Measurements from ENCODE around the gene ARL9.
A peak's percentile ranks its signal among the peaks of the same experiment; 100 is the strongest.
"Not testable (repeated sequence)": the region's sequence is repeated elsewhere in the genome, so short reads cannot be mapped to it uniquely, and the experiment has no call there.

ARL9 gene

GRCh38 chr4:56505269-56506130 is at the start of gene ARL9:
TSS of gene ARL9 (plus strand) at chr4:56505791. CDS start at chr4:56505863, 72 bp downstream.
- Mint-ChIP-seq H3K27me3 (peaks cover 11% of the 10 kb centered on the region), H3K4me1 (peaks cover 15% of the 10 kb centered on the region), H3K36me3 (ENCODE audit: low read depth) (peaks cover 7% of the 10 kb centered on the region), H3K4me3 (peak within 1 kb of the TSS; percentile 80), H3K9me3 (no peaks in the 10 kb centered on the region), H3K27ac (peak within 1 kb of the TSS; percentile 87)
- ATAC-seq (peak; percentile 87), DNase-seq (peak; percentile 57)

- Mint-ChIP-seq H3K9me3 (no peaks in the 10 kb centered on the region), H3K27me3 (no peaks in the 10 kb centered on the region), H3K4me1 (peaks cover 15% of the 10 kb centered on the region), H3K36me3 (ENCODE audit: low read depth) (peaks cover 75% of the 10 kb centered on the region), H3K27ac (peak overlapping the region; percentile 59), H3K4me3 (no peak overlapping the region)
- DNase-seq (no peak), ATAC-seq (no peak)
Observed at GRCh38 chr4:56460085-56460484, 45.5 kb upstream of the ARL9 start.

GRCh38 chr4:56462157-56462556 is 43.4 kb upstream of the ARL9 start:
- H3K4me3 Mint-ChIP-seq = no peak overlapping the region
- H3K9me3 Mint-ChIP-seq = no peaks in the 10 kb centered on the region
- ATAC-seq = no peak
- no peaks in the 10 kb centered on the region for H3K27me3 Mint-ChIP-seq
- H3K27ac Mint-ChIP-seq = no peak overlapping the region
- no peak for DNase-seq
- peaks cover 31% of the 10 kb centered on the region for H3K4me1 Mint-ChIP-seq
- peaks cover 66% of the 10 kb centered on the region for H3K36me3 Mint-ChIP-seq (ENCODE audit: low read depth)

- peaks cover 65% of the 10 kb centered on the region for H3K36me3 Mint-ChIP-seq (ENCODE audit: low read depth)
- H3K4me3 Mint-ChIP-seq = no peak overlapping the region
- peaks cover 40% of the 10 kb centered on the region for H3K4me1 Mint-ChIP-seq
- DNase-seq (no peak), ATAC-seq (no peak)
- no peak overlapping the region for H3K27ac Mint-ChIP-seq
- H3K27me3 Mint-ChIP-seq = no peaks in the 10 kb centered on the region
- H3K9me3 Mint-ChIP-seq = no peaks in the 10 kb centered on the region
Observed at GRCh38 chr4:56463711-56464110, 41.9 kb upstream of the ARL9 start.

GRCh38 chr4:56464581-56464980 is 41.0 kb upstream of the ARL9 start:
- Mint-ChIP-seq H3K36me3 (ENCODE audit: low read depth) (peaks cover 59% of the 10 kb centered on the region), H3K27ac (peak overlapping the region; percentile 12), H3K27me3 (no peaks in the 10 kb centered on the region), H3K4me3 (no peak overlapping the region), H3K4me1 (peaks cover 49% of the 10 kb centered on the region), H3K9me3 (no peaks in the 10 kb centered on the region)
- no peak for ATAC-seq
- DNase-seq = no peak

GRCh38 chr4:56465599-56466295 is 39.8 kb upstream of the ARL9 start:
- Mint-ChIP-seq H3K27ac (peak overlapping the region; percentile 100), H3K4me1 (peaks cover 57% of the 10 kb centered on the region), H3K9me3 (no peaks in the 10 kb centered on the region), H3K4me3 (peak overlapping the region; percentile 100), H3K27me3 (no peaks in the 10 kb centered on the region), H3K36me3 (ENCODE audit: low read depth) (peaks cover 59% of the 10 kb centered on the region)
- ATAC-seq = no peak
- no peak for DNase-seq

- H3K27me3 Mint-ChIP-seq, H3K9me3 Mint-ChIP-seq: not testable (repeated sequence)
- Mint-ChIP-seq H3K27ac (peak overlapping the region; percentile 100), H3K4me1 (peaks cover 57% of the 10 kb centered on the region), H3K4me3 (peak overlapping the region; percentile 100), H3K36me3 (ENCODE audit: low read depth) (peaks cover 59% of the 10 kb centered on the region)
- DNase-seq (peak; percentile 22), ATAC-seq (peak; percentile 69)
Observed at GRCh38 chr4:56466296-56466761, 39.3 kb upstream of the ARL9 start.

GRCh38 chr4:56466910-56467283 is 38.7 kb upstream of the ARL9 start:
- ATAC-seq = no peak
- peak overlapping the region; percentile 100 for H3K27ac Mint-ChIP-seq
- peaks cover 57% of the 10 kb centered on the region for H3K4me1 Mint-ChIP-seq

GRCh38 chr4:56467284-56468096 is 38.1 kb upstream of the ARL9 start, which contains the start of gene SRP72:
TSS of gene SRP72 (plus strand) at chr4:56467617. CDS start at chr4:56467636, 19 bp downstream.
- H3K27me3 Mint-ChIP-seq = no peaks in the 10 kb centered on the region
- DNase-seq (peak; percentile 88), ATAC-seq (peak; percentile 87)
- H3K27ac Mint-ChIP-seq = peak within 1 kb of the TSS; percentile 100
- H3K36me3 Mint-ChIP-seq (ENCODE audit: low read depth) = peaks cover 58% of the 10 kb centered on the region
- peak within 1 kb of the TSS; percentile 100 for H3K4me3 Mint-ChIP-seq
- H3K9me3 Mint-ChIP-seq = no peaks in the 10 kb centered on the region
- H3K4me1 Mint-ChIP-seq = peaks cover 52% of the 10 kb centered on the region

More at GRCh38 chr4:56466910-56467283, 38.7 kb upstream of the ARL9 start:
- H3K36me3 Mint-ChIP-seq (ENCODE audit: low read depth) = peaks cover 59% of the 10 kb centered on the region
- H3K27me3 Mint-ChIP-seq = no peaks in the 10 kb centered on the region
- H3K9me3 Mint-ChIP-seq = no peaks in the 10 kb centered on the region
- no peak for DNase-seq
- H3K4me3 Mint-ChIP-seq = peak overlapping the region; percentile 100

- ATAC-seq (peak; percentile 58), DNase-seq (peak; percentile 29)
- peak overlapping the region; percentile 100 for H3K27ac Mint-ChIP-seq
- H3K4me3 Mint-ChIP-seq = peak overlapping the region; percentile 100
- no peaks in the 10 kb centered on the region for H3K27me3 Mint-ChIP-seq
- H3K9me3 Mint-ChIP-seq = no peaks in the 10 kb centered on the region
- H3K36me3 Mint-ChIP-seq (ENCODE audit: low read depth) = peaks cover 60% of the 10 kb centered on the region
- peaks cover 52% of the 10 kb centered on the region for H3K4me1 Mint-ChIP-seq
Observed at GRCh38 chr4:56468097-56468422, 37.5 kb upstream of the ARL9 start.

GRCh38 chr4:56469489-56470210 is 35.9 kb upstream of the ARL9 start:
- Mint-ChIP-seq H3K4me1 (peaks cover 45% of the 10 kb centered on the region), H3K36me3 (ENCODE audit: low read depth) (peaks cover 63% of the 10 kb centered on the region), H3K4me3 (peak overlapping the region; percentile 100), H3K9me3 (no peaks in the 10 kb centered on the region), H3K27ac (peak overlapping the region; percentile 23), H3K27me3 (no peaks in the 10 kb centered on the region)
- DNase-seq (no peak), ATAC-seq (no peak)

- peaks cover 75% of the 10 kb centered on the region for H3K36me3 Mint-ChIP-seq (ENCODE audit: low read depth)
- H3K9me3 Mint-ChIP-seq = no peaks in the 10 kb centered on the region
- DNase-seq = no peak
- H3K27me3 Mint-ChIP-seq = no peaks in the 10 kb centered on the region
- no peak for ATAC-seq
- H3K4me3 Mint-ChIP-seq = no peak overlapping the region
- H3K4me1 Mint-ChIP-seq = no peaks in the 10 kb centered on the region
- H3K27ac Mint-ChIP-seq = no peak overlapping the region
Observed at GRCh38 chr4:56475917-56476316, 29.7 kb upstream of the ARL9 start.

- Mint-ChIP-seq H3K9me3 (no peaks in the 10 kb centered on the region), H3K27me3 (no peaks in the 10 kb centered on the region), H3K36me3 (ENCODE audit: low read depth) (peaks cover 69% of the 10 kb centered on the region), H3K4me3 (no peak overlapping the region), H3K27ac (no peak overlapping the region), H3K4me1 (no peaks in the 10 kb centered on the region)
- DNase-seq = no peak
- no peak for ATAC-seq
Observed at GRCh38 chr4:56477192-56477702, 28.3 kb upstream of the ARL9 start.

Data from activated naive CD8-positive, alpha-beta T cell treated with anti-CD3 and anti-CD28 coated beads, Interleukin-2, amount 50 U/mL, for 24 hours (primary cell).